ENCODE results near the gene SMPD3. TPM values are rescaled to one million over a fixed set of nuclear protein-coding genes. Genes with fewer than 3 reads are reported as not detected.

Gene SMPD3
- total and polyA plus RNA-seq, 2 donors (not counting 3 experiments of a cell fraction or from before 2014, with no cell fraction given): not detected

DNA sequence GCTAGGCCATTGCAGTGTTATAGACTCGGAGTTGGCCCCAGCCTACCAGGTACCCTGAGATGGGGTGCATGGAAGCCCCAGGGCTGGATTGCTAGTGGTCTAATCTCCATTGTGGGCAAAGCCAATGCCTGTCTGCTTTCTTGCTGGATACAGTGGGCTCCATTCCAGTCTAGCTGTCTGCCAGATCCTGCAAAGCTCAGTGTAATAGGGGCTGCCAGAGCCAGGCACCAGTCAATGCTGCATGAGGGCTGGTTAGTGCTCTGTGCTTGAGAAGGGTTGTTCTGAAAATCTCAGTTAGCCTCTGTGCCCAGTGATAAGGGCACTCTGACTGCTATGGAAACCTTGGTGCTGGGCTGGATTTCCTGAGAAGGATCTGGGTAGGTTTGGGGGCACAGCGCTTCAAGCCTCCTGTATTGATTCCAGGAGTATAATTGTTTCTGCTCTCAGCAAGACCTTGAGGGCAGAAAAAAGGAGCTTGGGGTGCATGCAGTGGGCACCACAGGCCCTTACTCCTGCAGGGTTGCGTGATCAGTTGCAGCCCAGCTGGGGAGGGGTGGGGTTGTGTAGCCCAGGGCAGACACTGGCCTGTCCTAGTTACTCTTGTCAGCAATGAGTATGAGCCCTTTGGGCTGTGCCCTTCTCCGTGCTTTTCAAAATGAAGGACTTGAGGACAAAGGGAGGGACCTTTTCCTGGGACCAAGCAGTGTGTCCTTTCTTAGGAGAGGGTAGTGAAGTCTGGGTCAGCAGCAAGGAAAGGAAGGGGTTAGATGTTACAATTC is 19.0 kb downstream of the SMPD3 start:
- Histone ChIP-seq H4K20me1 (replicated peaks; ENCODE audit: control insufficient read depth, extremely low read depth, insufficient read depth, low read length) (no peaks in the 10 kb centered on the region), H3K9me1 (replicated peaks; ENCODE audit: control insufficient read depth, extremely low read depth, insufficient read depth, low read length) (no peaks in the 10 kb centered on the region), H3K27me3 (ENCODE audit: control insufficient read depth in 2 of 2, insufficient read depth in 2 of 2, low read length in 2 of 2) (peaks cover 0 to 2% of the 10 kb centered on the region in 2 experiments), H3K9ac (replicated peaks; ENCODE audit: extremely low read depth, insufficient read depth, low read length) (no peak overlapping the region), H3K4me1 (ENCODE audit: control insufficient read depth, extremely low read depth, insufficient read depth, low read length) (no peaks in the 10 kb centered on the region), H3K4me3 (replicated peaks in 1 of 3; ENCODE audit: insufficient read depth in 1 of 3, low read depth in 1 of 3, low read length in 3 of 3) (no peak overlapping the region), H2AFZ (ENCODE audit: low read depth, low read length) (no peak overlapping the region), H3K36me3 (ENCODE audit: control insufficient read depth in 2 of 2, extremely low read depth in 1 of 2, insufficient read depth in 2 of 2, low read length in 2 of 2) (no peaks in the 10 kb centered on the region), H3K4me2 (ENCODE audit: insufficient read depth, low read length) (no peak overlapping the region), H3K27ac (ENCODE audit: insufficient read depth, low read depth, low read length) (no peak overlapping the region), H3K79me2 (ENCODE audit: control insufficient read depth, insufficient read depth, low read length) (no peaks in the 10 kb centered on the region), H3K9me3 (replicated peaks; ENCODE audit: control insufficient read depth, insufficient read depth, low read length) (no peaks in the 10 kb centered on the region)
- TF ChIP-seq EZH2 (IDR thresholded peaks at IDR 0.05; ENCODE audit: borderline replicate concordance, low read depth, low read length, severe bottlenecking): no peak
- TF ChIP-seq POLR2A (IDR thresholded peaks at IDR 0.05; ENCODE audit: low read depth, low read length): no peak
- TF ChIP-seq GATA2 (IDR thresholded peaks at IDR 0.05; ENCODE audit: insufficient read depth, insufficient read length, low read depth, low read length): no peak
- TF ChIP-seq, protein P1, sequence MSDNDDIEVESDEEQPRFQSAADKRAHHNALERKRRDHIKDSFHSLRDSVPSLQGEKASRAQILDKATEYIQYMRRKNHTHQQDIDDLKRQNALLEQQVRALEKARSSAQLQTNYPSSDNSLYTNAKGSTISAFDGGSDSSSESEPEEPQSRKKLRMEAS (IDR thresholded peaks at IDR 0.05; ENCODE audit: insufficient read depth, insufficient read length): no peak
- TF ChIP-seq, protein P2, sequence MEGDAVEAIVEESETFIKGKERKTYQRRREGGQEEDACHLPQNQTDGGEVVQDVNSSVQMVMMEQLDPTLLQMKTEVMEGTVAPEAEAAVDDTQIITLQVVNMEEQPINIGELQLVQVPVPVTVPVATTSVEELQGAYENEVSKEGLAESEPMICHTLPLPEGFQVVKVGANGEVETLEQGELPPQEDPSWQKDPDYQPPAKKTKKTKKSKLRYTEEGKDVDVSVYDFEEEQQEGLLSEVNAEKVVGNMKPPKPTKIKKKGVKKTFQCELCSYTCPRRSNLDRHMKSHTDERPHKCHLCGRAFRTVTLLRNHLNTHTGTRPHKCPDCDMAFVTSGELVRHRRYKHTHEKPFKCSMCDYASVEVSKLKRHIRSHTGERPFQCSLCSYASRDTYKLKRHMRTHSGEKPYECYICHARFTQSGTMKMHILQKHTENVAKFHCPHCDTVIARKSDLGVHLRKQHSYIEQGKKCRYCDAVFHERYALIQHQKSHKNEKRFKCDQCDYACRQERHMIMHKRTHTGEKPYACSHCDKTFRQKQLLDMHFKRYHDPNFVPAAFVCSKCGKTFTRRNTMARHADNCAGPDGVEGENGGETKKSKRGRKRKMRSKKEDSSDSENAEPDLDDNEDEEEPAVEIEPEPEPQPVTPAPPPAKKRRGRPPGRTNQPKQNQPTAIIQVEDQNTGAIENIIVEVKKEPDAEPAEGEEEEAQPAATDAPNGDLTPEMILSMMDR (IDR thresholded peaks at IDR 0.05; ENCODE audit: extremely low read depth in 1 of 2, insufficient read depth in 1 of 2, low read depth in 1 of 2, low read length in 2 of 2): no peak
- TF ChIP-seq MYC (IDR thresholded peaks at IDR 0.05; ENCODE audit: low read depth, low read length): no peak
- no peak for TF ChIP-seq FOS (IDR thresholded peaks at IDR 0.05; ENCODE audit: borderline replicate concordance, insufficient read depth, low read length)
- dilution Hi-C loops (cut with MboI; ENCODE audit: extremely low pct_ligation_motif_present, low sequenced_read_pairs) (no loop called here), intact Hi-C loops (cut with micrococcal nuclease) (no loop called here)
- BruUV-seq (replicated peaks): no TSS peak
- POLR2A ChIA-PET: interaction anchor here (0.6 kb wide), 1 partner anchor 13 kb away, joined by 5 read pairs; no protein-coding TSS in a partner anchor
- DNase-seq (ENCODE audit: low read depth, low spot score) (no peak), FAIRE-seq (no peak)
- CTCF ChIA-PET: no interaction called here

Data from endothelial cell of umbilical vein (primary cell).